ENCODE data around the gene MIS18A.
"Not testable (repeated sequence)": the region's sequence is repeated elsewhere in the genome, so short reads cannot be mapped to it uniquely, and the experiment has no call there.

The MIS18A gene, protein sequence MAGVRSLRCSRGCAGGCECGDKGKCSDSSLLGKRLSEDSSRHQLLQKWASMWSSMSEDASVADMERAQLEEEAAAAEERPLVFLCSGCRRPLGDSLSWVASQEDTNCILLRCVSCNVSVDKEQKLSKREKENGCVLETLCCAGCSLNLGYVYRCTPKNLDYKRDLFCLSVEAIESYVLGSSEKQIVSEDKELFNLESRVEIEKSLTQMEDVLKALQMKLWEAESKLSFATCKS

DNA sequence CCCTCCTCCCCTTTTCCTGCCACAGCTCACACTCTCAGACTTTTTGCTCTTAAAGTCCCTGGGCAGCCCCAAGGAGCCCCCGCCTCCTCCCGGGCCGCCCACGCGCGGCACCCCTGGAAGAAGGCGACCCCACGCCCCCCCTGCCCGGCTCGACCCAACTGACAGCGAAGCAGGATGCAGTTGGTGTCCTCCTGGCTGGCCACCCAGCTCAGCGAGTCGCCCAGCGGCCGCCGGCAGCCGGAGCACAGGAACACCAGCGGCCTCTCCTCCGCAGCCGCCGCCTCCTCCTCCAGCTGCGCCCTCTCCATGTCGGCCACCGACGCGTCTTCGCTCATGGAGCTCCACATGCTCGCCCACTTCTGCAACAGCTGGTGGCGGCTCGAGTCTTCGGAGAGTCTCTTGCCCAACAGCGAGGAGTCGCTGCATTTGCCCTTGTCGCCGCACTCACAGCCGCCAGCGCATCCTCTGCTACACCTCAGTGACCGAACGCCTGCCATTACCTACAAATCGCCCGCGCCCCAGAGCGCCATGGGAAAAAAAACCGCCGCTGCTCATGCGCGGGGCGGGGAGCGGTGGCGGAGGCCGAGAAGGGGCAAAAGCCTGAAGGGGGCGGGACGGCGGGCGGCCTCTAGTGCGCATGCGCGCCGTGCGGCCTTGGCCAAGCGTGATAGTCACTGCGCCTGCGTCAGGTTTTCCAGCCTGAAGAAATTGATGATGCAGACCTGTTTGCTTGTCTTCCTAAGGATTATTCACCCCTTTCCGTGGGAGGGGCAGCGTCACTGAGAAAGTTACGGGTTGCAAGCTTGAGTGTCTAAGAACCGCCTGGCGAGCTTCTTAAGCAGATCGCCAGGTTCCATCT, at the start of gene MIS18A:
Gene MIS18A (minus strand): TSS at position 532 of the 859 bp plus-strand sequence. CDS start 35 bp downstream, at position 497.
- no peak for FAIRE-seq

DNA sequence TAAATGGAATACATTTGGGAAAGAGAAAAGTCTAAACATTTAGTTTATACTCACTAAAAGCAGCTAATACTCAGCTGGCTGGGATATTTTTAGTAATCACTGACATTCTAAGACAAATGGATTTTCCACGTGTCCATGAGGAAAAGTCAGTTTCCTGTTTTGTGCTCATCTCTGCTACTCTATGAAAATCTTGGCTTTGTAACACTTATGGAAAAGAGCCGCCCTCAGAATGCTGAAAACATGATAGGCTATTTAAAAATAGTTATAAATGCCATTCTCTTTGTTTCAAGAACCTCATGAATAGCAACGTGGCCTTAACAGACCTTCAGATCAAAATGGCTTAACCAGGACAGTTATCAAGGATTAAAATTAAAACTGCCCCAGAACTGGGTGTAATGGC, 49.7 kb upstream of the MIS18A start:
- no peak for FAIRE-seq

DNA sequence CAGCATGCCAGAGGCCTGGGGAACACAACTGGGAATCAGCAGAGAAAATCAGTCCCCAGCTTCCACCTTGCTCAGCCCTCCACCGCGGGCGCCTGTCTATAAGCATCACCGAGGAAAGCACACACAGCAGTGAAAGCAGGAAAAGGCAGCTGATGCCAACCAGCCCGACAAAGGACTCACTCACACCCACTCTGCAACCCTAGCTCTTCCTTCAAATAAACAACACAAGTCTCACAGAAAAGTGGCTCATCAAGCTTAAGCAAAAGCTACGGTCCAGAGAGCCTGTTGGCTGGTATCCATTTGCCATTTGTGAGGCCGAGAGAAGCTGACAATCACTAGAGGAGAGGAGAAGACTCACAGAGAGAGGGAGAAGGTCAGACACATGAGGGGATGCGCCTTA, 46.9 kb upstream of the MIS18A start:
- FAIRE-seq = no peak

DNA sequence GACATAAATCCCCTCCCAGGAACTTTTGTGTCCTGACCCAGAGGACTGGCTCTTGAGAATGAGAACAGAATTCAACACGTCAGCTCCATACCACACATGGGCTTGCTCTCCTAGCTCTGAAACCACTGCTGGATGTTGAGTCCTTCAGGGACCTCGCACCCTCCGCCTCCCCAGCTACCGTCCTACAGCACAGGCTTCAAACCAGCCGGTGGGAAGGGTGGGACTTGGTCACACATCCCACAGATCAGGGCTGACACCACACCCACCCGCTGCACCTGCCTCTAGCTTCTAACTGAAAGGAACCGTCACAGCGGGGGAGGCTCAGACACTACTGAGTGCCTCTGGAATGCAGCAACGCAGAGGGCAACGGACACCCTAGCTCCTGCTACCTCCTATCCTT, 43.8 kb upstream of the MIS18A start:
- no peak for FAIRE-seq

DNA sequence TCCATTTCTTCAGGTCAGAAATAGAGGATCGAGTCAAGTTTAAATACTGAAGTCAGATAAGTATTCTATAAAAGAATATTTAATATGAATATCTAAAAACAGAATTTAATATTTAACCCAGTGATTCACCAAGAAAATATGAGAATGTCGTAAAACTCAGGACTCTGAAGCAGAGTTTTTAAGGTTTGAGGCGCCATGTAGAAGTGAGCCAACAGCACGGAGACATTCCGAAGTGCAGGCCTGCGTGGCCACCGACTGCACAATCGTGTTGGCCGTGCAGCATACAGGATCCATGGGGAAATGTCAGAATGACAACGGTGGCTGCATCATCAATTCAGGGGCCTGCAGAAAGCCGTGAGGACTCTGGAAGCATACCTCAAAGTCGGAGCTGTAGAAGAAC, 43.3 kb upstream of the MIS18A start:
- FAIRE-seq = no peak

DNA sequence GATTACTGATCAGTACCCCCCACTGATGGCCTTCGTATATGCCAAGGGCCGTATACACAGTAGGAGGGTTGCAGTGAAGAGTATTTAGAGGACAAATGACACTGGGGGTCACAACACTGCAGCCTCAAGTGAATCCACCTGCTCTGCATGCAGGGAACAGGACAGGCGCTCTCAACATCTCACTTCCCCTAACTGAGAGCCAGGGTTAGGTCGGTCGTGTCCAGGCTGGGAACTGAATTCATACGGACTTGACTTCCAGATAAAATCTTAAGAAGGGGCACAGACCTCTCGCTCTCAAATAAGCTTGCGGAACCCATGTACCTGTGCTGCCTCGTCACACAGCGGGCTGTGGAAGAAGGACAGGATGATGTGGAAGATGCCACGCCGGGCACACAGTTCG, 42.6 kb upstream of the MIS18A start:
- no peak for FAIRE-seq

DNA sequence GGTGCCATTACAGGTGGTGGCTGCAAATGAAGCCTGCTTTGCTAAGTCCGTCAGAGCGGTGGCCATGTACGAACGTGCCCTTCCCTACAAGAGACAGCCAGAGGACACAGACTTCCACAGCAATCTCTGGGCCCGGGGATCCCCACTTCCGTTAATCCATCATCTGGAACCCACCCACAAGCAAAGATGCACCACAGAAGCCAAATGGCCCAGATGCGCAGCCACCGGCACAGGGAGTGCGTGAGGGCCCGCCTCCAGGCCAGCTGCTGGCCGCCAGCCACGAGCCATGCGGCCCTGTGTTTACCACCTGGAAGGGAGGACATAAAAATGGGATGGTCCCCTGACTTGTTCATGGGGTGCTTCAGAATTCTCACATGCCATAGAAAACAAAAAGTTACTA, 41.9 kb upstream of the MIS18A start:
- no peak for FAIRE-seq

DNA sequence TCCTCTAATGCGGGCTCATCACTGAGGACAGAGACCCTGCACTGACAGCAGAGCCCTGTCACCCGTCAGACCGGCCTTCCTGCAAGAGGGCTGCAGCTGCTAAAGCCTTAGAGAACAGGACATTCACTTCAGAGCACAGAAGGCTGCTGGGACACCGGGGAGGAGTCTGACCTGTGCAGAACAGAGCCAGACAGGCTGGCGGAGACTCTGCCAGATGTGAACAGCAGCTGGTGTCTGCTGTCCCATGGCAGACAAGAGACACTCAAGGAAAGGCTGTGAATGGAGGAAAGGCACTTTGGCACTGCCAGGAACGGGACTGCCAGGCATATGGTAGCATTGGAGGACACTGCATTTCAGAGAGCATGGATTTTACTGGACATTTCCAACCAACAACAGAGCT, 41.2 kb upstream of the MIS18A start:
- FAIRE-seq = no peak

DNA sequence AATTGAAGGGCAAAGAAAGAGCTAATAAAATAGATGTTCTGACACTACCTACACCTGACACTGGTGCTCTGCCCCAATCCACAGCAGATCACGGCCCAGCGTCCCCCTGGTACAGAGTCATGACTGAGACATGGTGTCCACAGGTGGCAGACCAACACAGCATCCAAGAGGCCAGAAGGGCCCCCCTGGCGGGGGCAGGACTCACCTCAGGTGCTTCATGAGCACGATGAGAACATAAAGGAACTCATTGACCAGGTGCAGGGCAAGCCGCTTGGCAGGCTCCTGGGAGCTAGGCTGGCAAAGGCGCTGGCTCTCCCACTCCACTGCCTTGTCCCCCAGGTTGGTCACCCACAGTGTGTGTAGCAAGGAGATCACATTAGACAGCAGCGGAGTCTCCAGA, 40.2 kb upstream of the MIS18A start:
- FAIRE-seq = no peak

DNA sequence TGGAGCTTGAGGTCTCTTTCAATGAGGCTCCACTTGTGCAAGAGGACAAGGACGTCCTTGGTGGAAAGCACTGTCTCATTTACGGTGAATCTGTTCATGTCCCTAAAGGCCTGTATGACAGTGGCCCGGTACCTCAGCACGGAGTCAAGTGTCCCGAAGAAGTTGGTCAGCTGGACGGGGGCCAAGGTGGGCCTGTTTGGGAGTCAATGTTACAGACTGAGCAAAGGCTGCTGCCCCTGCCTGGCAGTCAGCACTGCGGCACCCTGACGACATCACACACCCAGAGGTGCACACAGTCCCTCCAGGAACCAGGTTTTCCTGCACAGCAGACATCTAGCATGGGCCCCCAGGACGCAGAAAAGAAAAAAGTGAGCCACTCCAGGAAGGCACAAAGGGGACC, 38.9 kb upstream of the MIS18A start:
- no peak for FAIRE-seq

DNA sequence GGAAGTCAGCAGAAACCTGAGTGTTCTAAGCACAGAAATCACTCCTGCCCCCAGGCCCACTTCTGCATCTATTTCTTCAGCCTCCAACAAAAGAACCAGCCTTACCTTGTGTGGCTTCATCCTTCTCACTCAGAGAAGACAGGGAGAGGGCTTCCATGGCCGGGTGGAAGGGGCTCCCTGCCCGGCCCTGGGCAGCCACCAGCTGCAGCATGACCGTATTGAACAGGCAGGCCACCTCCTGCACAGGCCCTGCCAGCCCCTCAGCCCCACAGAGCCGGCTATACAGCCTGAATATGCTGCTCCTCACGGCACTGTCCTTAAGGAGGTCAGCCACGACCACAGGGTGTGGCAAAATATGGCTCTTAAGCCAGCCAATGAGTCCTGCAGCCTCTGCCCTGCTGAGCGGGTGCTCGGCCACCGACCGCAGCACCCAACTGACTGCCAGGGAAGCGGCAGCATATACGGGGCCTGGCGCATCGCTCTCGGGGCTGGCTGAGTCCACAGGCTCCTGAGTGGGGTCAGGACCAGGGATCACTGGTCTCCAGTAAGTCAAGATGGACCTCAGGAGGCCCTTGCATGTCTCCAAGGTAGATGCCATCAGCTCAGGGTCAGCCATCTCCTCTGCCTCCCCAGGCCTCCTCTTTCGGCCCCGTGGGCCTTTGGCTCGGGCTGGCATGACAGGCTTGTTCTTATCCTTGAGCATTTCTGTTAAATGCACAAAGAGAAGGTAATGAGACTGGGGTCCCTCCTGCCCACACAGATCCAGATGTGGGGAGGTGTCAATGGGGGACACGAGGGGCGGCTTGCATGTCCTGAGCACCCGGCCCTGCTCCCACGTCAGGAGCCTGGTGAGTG, 37.7 kb upstream of the MIS18A start:
- no peak for FAIRE-seq

DNA sequence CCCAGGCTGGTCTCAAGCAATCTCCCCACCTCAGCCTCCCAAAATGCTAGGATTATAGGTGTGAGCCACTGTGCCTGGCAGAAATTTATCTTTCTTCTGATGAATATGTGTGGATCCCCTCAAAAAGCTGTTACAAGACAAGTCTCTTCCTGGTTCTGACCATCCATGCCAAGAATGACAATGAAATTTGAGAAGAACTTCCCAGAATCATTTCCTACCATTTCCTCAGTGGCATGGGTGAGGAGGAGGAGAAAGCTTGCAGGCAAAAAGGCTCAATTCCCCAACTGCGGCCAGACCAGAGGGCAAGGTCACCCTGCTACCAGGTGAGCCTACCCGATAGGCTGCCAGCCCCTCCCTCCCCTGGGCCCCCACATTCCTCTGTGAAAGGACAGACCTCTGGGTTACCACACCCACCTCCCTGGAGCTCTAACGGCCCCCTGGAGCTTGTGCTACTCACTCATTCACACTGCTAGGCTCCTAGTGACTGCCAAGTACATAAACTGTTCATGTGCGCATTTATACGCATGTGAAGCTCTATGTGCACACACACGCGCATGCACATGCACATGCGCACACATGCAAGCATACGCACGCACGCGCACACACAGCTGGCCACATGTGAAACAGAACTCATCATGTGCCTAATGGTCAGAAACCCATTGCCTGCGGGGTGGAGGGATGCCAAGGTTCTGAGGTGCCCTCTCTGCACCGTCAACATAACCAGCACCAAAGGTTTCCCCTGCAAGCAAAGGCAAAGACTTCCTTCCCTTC, 36.8 kb upstream of the MIS18A start:
- FAIRE-seq = no peak

DNA sequence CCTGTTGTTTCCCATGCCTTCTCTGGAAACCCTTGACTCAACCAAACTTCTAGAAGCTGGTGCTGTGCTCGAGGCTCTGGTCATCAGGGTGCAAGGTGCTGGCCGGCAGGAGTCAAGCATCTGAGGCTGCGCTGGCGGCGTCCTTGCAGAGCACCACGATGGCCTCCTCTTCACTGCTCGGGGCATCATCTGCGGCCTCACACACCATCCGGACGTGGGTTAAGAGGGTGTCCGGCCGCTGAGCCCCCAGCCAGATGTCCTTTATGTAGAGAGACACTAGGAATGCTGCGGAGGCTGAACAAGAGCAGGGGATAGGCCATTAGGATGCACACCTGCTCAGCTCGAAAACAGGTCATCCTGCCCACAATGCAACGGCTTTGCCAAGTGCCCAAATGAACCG, 36.0 kb upstream of the MIS18A start:
- FAIRE-seq = no peak

DNA sequence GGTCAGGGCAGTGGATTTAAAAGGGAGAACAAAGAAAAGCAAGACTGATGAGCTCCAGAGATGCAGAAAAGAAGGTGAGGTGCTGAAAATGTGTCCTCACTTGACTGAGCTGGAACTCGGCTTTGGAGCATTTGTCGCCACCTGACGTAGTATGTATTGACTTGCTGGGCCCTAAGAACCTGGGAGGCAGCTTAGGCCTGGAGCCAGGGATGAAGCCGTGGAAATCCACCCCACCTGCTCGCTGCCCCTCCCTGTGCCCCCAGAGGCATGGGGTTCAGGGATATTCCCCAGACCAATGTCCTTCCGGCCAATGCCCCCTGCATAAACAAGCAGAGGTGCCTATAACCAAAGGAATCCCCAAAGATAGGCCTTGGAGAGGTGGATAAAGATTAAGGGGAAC, 34.1 kb upstream of the MIS18A start:
- FAIRE-seq = no peak

DNA sequence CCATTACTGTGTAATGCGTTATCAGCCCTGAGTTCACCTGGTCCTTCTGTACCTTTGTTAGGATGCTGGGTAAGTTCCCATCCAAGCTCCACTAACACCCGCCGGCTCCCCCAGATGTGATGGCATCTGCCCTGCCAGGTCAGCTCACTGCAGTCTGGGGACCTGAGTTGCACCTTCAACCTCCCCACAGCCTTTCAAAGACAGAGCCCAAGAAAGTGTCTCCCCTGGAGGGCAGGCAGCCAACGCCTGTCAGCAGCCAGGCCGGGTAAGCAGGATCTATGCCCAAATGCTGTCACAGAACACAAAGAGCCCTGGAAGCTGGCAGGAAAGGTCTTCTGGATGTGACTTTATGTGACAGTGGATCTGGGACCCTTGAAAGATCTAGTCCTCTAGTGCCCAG, 33.5 kb upstream of the MIS18A start:
- no peak for FAIRE-seq

DNA sequence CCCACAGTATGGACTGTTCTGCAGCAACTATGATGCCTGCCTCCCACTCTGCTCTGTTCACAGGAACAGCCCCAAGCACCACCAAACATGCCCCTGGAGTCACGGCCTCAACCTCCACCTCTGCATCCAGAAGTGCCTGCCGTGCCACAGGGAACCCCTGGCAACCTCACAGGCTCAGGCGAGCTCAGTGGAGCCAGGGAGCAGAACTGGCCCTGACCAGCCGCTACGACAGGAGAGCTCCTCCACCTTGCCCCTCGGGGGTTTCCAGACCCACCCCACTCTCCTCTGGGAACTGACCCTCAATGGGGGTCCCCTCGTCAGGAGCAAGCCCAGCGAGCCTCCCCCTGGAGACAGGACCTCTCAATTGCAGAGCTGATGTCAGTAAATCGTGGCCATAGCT, 32.8 kb upstream of the MIS18A start:
- FAIRE-seq = no peak

DNA sequence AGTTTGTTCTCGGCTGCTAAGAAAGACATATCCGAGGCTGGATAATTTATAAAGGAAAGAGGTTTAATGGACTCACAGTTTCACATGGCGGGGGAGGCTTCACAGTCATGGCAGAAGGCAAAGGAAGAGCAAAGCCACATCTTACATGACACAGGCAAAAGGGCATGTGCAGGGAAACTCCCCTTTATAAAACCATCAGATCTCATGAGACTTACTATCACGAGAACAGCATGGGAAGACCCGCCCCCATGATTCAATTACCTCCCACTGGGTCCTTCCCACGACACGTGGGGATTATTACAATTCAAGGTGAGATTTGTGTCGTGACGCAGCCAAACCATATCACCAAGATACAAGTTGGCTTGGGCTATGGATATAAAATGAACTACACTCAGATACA, 32.1 kb upstream of the MIS18A start:
- FAIRE-seq = not testable (repeated sequence)

DNA sequence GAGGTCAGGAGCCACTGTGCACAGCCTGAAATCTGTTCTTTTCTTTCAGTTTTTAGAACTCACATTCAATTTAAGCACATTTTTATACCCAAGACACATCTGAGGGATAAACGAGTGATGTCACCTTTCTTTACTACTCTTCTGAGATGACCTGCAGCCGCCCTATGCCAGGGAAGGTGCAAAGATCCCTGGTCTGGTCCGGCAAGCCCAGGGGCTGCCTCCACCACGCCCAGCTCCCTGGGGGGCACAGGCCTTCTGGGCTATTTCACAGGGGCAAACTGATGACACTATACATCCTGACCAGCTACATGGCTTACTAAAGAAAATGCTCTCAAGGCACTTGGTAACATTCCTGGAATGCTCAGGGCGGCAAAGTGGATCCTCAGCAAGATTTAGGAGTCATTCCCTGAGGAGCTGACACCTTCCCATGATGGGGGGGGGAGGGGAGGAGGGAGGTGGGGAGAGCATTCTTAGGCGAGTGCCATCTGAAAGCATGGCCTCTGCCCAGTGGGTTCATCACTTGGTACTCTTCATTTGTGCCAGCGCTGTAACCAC, 31.1 kb upstream of the MIS18A start:
- no peak for FAIRE-seq

DNA sequence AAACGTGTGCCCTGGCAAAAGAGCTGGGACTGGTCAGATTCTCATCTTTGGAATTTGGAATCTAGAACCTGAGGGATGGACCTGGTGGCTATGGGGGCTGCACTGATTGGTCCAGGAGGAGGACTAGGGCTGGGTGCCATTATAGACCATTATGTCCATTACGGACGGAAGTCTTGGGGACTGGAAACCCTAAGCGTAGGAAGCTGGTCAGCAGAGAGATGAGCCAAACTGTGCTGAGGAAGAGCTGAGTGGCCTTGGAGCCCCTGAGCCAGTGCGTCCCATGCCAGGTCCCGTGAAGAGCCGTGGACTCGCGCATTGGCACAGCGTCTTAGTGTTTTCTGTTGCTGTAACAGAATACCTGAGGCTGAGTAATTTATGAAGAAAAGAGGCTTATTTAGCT, 29.8 kb upstream of the MIS18A start:
- no peak for FAIRE-seq

DNA sequence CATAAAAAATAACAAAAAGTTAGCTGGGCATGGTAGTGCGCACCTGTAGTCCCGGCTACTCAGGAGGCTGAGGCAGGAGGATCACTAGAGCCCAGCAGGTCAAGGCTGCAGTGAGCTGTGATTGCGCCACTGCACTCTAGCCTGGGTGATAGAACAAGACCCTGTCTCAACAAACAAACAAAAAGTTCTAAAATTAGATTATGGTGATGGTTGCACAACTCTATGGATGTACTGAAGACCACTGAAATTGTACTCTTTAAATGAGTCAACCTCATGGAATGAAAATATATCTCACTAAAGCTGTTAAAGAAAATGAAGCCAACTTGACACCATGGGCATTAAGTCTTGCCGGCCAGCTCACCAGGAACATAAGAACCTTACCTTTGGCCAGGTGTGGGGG, 28.9 kb upstream of the MIS18A start:
- no peak for FAIRE-seq

DNA sequence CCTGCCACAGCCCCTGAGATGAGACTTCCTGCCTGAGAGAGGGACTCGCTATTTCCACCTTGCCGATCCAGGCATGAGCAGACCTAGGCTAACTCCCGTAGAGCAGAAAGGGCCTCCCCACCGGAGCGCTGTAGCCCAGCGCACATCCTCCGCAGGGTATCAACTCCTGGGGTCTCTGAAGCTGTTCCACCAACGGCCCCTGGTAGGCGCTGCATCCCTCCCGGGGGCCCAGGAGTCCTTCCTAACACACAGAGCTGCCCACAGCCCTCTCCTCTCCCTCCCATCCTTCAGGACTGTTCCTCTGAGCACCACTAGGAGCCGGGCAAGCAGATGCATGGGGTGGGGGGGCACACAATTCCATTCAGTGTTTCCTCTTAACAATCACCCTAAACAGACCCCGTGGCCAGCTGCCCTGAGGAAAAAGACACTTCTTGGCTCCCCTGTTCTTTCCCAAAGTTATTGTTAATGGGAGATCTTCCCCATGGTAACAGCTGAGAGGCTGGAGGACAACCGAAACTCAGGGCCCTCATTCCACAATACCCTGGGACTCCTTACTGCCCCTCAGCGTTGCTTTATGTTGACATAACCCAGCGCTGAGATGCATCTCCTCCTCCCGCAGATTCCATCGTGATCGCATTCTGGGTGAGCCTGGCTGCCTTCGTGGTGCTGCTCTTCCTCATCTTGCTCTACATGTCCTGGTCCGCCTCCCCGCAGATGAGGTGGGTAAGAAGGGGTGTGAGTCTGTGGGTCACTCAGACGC, 27.4 kb upstream of the MIS18A start:
- no peak for FAIRE-seq

DNA sequence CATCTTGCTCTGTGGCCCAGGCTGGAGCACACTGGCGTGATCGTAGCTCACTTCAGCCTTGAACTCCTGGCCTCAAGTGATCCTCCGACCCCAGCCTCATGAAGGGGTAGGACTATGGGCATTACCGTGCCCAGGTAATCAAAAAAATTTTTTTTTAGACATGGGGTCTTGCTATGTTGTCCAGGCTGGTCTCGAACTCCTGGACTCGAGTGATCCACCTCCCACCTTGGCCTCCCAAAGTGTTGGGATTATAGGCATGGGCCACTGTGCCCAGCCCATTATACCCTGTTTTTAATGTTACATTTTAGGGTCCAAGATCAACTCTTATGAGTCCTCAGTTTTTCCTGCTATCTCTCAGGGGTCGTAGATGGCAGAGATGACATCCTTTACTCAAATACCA, 26.1 kb upstream of the MIS18A start:
- FAIRE-seq = no peak

All from islet of Langerhans (tissue), 1 donor.